Nephron progenitor cell (in vitro differentiated cells): ENCODE measurements around the gene KIAA1755.

Experiments used
- DNase-seq: peaks from one replicate; pipeline ENCODE4 v3.0.0; 2021
- H3K27ac Mint-ChIP-seq: 2 replicates; pipeline ENCODE4 v1.8.0; 2021; ENCODE audit warnings: mild to moderate bottlenecking, moderate library complexity, mixed read lengths
- H3K27me3 Mint-ChIP-seq: 2 replicates; pipeline ENCODE4 v1.8.0; 2021; ENCODE audit warnings: mild to moderate bottlenecking, low read depth, mixed read lengths; ENCODE audit not compliant: poor library complexity
- H3K36me3 Mint-ChIP-seq: 2 replicates; pipeline ENCODE4 v1.8.0; 2021; ENCODE audit warnings: low read depth, mixed read lengths
- H3K4me1 Mint-ChIP-seq: 2 replicates; pipeline ENCODE4 v1.8.0; 2021; ENCODE audit warnings: mixed read lengths
- H3K4me3 Mint-ChIP-seq: 2 replicates; pipeline ENCODE4 v1.8.0; 2021; ENCODE audit warnings: mild to moderate bottlenecking, moderate library complexity, mixed read lengths
- H3K9me3 Mint-ChIP-seq: 2 replicates; pipeline ENCODE4 v1.8.0; 2021; ENCODE audit warnings: mild to moderate bottlenecking, moderate library complexity, mixed read lengths
- TF ChIP-seq, protein P1 (sequence below): fragments of 200-600 bp; sonication (generic); IDR thresholded peaks from 2 replicates; pipeline ENCODE4 v1.5.0; 2021; ENCODE audit warnings: antibody characterized with exemption

The KIAA1755 gene

DNA sequence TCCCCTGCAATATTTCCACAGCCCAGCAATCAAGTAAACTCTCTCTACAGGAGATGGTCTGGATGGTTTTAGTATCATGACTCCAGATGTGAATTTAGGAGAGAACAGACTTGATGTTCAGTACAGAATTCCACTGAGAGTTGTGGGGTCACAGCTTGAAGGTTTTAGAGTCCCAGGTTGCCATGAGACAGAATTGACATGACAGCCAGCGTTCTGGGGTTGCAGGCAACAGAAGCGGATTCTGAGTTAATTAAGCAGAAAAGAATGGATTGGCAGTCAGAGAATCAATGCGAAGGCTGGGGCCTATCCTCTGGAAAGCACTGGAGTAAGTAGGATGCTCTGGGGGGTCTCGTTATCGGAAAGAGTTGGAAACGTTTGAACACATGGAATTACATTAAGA, 2.4 kb upstream of the KIAA1755 start:
- no peak overlapping the region for H3K27ac Mint-ChIP-seq
- no peaks in the 10 kb centered on the region for H3K36me3 Mint-ChIP-seq
- no peak for DNase-seq
- no peak overlapping the region for H3K4me3 Mint-ChIP-seq
- TF ChIP-seq, protein P1, sequence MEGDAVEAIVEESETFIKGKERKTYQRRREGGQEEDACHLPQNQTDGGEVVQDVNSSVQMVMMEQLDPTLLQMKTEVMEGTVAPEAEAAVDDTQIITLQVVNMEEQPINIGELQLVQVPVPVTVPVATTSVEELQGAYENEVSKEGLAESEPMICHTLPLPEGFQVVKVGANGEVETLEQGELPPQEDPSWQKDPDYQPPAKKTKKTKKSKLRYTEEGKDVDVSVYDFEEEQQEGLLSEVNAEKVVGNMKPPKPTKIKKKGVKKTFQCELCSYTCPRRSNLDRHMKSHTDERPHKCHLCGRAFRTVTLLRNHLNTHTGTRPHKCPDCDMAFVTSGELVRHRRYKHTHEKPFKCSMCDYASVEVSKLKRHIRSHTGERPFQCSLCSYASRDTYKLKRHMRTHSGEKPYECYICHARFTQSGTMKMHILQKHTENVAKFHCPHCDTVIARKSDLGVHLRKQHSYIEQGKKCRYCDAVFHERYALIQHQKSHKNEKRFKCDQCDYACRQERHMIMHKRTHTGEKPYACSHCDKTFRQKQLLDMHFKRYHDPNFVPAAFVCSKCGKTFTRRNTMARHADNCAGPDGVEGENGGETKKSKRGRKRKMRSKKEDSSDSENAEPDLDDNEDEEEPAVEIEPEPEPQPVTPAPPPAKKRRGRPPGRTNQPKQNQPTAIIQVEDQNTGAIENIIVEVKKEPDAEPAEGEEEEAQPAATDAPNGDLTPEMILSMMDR: no peak
- peaks cover 87% of the 10 kb centered on the region for H3K27me3 Mint-ChIP-seq
- peaks cover 18% of the 10 kb centered on the region for H3K9me3 Mint-ChIP-seq
- H3K4me1 Mint-ChIP-seq: peaks cover 9% of the 10 kb centered on the region

DNA sequence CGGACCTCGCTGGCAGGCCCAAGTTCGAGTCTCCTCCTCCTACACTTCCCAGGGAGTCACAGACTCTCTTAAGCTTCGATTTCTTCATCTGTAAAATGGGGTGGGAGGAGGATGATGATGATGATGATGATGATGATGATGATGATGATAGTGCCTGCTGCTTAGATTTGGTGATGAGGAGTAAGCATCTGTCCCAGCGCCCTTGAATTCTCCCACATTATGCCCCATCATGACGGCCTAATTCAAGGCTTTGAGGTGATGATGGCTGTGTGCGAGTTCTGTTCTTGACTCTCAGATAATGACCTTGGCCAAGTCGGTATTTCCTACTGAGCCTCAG, 487 bp upstream of the KIAA1755 start:
- H3K27ac Mint-ChIP-seq: no peak overlapping the region
- DNase-seq: no peak

DNA sequence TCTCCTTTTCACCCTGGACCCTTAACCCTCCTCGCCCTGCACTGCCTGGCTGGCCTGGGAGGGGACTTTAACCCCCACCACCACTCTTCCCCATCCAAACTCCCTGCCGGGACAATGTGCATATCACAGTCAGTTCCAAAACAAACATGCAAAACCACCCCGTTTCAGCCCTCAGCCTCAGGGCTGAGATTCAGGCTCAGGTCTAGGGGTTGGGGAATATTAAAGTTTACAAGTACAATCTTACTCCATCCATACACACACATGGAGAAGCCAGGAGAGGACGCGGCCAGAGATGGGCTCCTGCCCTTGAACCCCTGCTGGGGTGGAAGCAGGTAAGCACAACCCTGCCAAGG, 534 bp downstream of the KIAA1755 start:
- Mint-ChIP-seq H3K9me3 (peaks cover 9% of the 10 kb centered on the region), H3K4me1 (peaks cover 22% of the 10 kb centered on the region), H3K27ac (no peak overlapping the region), H3K27me3 (peaks cover 86% of the 10 kb centered on the region), H3K4me3 (peak overlapping the region; percentile 75), H3K36me3 (no peaks in the 10 kb centered on the region)
- TF ChIP-seq, protein P1: no peak
- DNase-seq: no peak

More for the DNA sequence above, 487 bp upstream of the KIAA1755 start:
- Mint-ChIP-seq H3K27me3 (peaks cover 90% of the 10 kb centered on the region), H3K4me1 (peaks cover 11% of the 10 kb centered on the region), H3K36me3 (no peaks in the 10 kb centered on the region), H3K9me3 (peaks cover 17% of the 10 kb centered on the region), H3K4me3 (peak overlapping the region; percentile 73)
- TF ChIP-seq, protein P1: no peak

DNA sequence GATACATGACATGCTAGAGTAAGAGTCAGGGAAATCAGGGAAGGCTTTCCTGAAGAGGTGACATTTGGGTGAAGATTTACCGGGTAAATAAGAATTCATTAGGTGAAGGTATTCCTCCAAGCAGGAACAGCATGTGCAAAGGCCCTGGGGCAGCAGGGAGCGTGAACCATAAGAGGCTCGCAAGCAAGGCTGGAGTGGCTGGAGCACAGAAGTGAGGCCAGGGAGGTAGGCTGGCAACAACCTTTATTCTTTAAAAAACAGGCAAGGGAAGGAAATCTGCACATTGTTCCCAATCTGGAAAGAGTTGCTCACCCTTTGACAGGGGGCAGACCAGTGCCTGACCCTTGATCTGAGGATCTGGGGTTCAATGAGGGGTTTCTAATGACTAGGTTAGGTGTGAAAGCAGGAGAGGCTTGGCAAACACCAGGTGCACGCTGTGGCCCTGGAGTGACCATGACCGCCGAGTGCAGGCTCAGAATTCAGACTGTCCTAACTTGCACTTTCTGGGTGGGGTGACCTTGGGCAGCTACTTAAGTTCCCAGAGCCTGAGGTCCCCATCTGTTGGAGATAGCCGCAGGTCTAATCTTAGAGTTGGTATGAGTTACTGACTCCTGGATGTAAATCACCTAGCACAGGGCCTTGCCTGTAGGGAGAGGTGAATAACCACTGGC, 1.9 kb downstream of the KIAA1755 start:
- no peak for DNase-seq
- H3K4me3 Mint-ChIP-seq: no peak overlapping the region
- H3K4me1 Mint-ChIP-seq: peaks cover 24% of the 10 kb centered on the region
- H3K9me3 Mint-ChIP-seq: no peaks in the 10 kb centered on the region
- no peaks in the 10 kb centered on the region for H3K36me3 Mint-ChIP-seq
- TF ChIP-seq, protein P1: no peak
- H3K27ac Mint-ChIP-seq: no peak overlapping the region
- H3K27me3 Mint-ChIP-seq: peaks cover 79% of the 10 kb centered on the region

DNA sequence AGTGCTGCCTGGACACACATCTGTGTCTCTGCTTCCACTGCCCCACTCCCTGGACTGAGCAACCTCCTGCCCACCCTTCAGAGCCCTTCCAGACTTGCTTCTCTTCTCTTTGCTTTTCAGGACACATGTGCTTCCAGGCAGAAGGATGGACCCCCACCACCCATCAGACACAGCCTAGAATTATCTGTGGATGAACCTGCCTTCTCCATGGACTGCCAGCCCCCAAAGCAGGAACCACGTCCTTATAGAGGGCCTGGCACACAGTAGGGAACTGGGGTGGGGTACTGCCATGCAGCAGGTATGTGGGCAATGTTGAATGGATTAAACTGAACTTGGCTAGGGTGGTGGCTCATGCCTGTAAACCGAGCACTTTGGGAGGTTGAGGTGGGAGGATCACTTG, 3.6 kb downstream of the KIAA1755 start:
- H3K9me3 Mint-ChIP-seq: no peaks in the 10 kb centered on the region
- H3K36me3 Mint-ChIP-seq: no peaks in the 10 kb centered on the region
- H3K4me1 Mint-ChIP-seq: peaks cover 39% of the 10 kb centered on the region
- H3K27me3 Mint-ChIP-seq: peaks cover 63% of the 10 kb centered on the region
- no peak overlapping the region for H3K4me3 Mint-ChIP-seq
- H3K27ac Mint-ChIP-seq: no peak overlapping the region
- no peak for DNase-seq
- TF ChIP-seq, protein P1: no peak

DNA sequence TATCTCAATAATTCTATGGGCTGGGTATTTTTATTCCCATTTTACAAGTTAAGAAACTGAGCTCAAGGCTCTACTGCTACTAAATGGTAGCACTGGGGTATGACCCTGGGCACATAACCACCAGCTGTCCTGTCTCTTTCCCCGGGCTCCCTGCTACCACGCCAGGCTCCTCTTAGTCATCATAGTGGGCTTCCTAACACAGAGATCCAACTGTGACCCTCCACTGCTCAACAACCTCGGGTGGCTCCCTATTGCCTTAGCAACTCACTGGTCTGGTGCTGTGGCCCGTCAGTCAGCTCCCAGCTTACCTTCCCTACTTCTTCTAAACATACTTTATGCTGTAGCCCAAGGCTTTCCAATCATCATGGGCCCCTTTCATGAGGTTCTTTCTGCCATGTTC, 4.5 kb downstream of the KIAA1755 start:
- H3K27ac Mint-ChIP-seq: no peak overlapping the region
- TF ChIP-seq, protein P1: no peak
- H3K4me3 Mint-ChIP-seq: no peak overlapping the region
- H3K36me3 Mint-ChIP-seq: no peaks in the 10 kb centered on the region
- peaks cover 54% of the 10 kb centered on the region for H3K27me3 Mint-ChIP-seq
- DNase-seq: no peak
- no peaks in the 10 kb centered on the region for H3K9me3 Mint-ChIP-seq
- peaks cover 36% of the 10 kb centered on the region for H3K4me1 Mint-ChIP-seq
